ENCODE results near the gene BORCS5.

GRCh38 chr12:12381982-12382381 lies 25.1 kb downstream of the BORCS5 start:
- TF ChIP-seq CTCF (conservative IDR thresholded peaks at IDR 0.05 in 1 of 2, IDR thresholded peaks at IDR 0.05 in 1 of 2; ENCODE audit: low read depth in 1 of 2, low read length in 2 of 2): no peak
- TF ChIP-seq EZH2 (IDR thresholded peaks at IDR 0.05; ENCODE audit: low read length, missing control alignments): no peak

Data from fibroblast of lung (primary cell).